DOHH2 (cell line): ENCODE results near the gene TUBB4B.

Experiments used
- EZH2phosphoT487 ChIP-seq: fragments of 200-600 bp; sonication (generic); IDR thresholded peaks from 2 replicates; pipeline ENCODE4 v1.6.1; 2017; ENCODE audit warnings: borderline replicate concordance, mild to moderate bottlenecking, antibody characterized with exemption, low read length, moderate library complexity, mixed read lengths
- TF ChIP-seq, protein P1 (sequence below): fragments of 200-600 bp; sonication (generic); IDR thresholded peaks from one replicate; pipeline ENCODE4 v1.5.1; 2014; ENCODE audit warnings: antibody characterized with exemption, mild to moderate bottlenecking, low read depth, low read length; ENCODE audit not compliant: poor library complexity, severe bottlenecking

DNA sequence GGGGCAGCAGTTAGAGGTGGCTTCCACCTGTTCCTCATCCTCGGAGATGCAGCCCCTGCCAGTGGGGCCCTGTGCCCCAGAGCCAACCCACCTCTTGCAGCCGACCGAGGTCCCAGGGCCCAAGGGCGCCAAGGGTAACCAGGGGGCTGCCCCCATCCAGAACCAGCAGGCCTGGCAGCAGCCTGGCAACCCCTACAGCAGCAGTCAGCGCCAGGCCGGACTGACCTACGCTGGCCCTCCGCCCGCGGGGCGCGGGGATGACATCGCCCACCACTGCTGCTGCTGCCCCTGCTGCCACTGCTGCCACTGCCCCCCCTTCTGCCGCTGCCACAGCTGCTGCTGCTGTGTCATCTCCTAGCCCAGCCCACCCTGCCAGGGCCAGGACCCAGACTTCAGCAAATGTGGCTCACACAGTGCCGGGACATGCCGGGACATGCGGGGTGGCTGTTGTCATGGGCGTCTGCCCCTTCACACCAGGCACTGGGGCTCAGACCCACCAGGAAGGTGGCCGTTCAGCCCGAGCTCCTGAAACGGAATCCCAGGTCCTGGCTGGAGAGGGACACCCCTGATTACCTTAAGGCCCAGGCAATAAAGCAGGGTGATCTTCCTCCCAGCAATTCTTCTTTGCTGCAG lies 15.3 kb upstream of the TUBB4B start:
- TF ChIP-seq, protein P1, sequence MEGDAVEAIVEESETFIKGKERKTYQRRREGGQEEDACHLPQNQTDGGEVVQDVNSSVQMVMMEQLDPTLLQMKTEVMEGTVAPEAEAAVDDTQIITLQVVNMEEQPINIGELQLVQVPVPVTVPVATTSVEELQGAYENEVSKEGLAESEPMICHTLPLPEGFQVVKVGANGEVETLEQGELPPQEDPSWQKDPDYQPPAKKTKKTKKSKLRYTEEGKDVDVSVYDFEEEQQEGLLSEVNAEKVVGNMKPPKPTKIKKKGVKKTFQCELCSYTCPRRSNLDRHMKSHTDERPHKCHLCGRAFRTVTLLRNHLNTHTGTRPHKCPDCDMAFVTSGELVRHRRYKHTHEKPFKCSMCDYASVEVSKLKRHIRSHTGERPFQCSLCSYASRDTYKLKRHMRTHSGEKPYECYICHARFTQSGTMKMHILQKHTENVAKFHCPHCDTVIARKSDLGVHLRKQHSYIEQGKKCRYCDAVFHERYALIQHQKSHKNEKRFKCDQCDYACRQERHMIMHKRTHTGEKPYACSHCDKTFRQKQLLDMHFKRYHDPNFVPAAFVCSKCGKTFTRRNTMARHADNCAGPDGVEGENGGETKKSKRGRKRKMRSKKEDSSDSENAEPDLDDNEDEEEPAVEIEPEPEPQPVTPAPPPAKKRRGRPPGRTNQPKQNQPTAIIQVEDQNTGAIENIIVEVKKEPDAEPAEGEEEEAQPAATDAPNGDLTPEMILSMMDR = no peak
- TF ChIP-seq EZH2phosphoT487 = no peak
